Activated CD4-positive, alpha-beta T cell treated with anti-CD3 and anti-CD28 coated beads, Interleukin-2, amount 50 U/mL, for 1 hour (primary cell): ENCODE results near the gene UST.
"Not testable (repeated sequence)": the region's sequence is repeated elsewhere in the genome, so short reads cannot be mapped to it uniquely, and the experiment has no call there.

Experiments used
- DNase-seq: peaks from one replicate; pipeline ENCODE4 v3.0.0-alpha.2; 2020

The UST gene

DNA sequence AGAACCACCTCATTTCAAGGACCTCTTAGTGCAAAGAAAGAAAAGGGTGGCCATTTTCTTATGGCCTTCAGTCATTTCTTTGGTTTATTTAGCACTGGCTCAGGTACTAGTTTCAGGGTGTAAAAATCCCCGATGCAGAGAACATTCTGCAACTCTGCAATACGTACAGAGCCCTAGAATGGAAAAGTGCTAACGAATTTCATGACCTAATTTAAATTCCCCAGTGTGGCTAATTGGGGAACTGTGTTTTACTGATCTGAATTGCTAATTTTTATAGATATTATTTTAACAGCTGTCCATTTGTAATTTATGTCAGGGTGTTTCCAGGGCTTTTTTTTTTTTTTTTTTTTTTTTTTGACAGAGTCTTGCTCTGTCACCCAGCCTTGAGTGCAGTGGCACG is 160.7 kb downstream of the UST start:
- no peak for DNase-seq

GRCh38 chr6:148912252-148912651 is 165.4 kb downstream of the UST start:
- no peak for DNase-seq

- no peak for DNase-seq
Measured at GRCh38 chr6:148915810-148916209, 169.0 kb downstream of the UST start.

DNA sequence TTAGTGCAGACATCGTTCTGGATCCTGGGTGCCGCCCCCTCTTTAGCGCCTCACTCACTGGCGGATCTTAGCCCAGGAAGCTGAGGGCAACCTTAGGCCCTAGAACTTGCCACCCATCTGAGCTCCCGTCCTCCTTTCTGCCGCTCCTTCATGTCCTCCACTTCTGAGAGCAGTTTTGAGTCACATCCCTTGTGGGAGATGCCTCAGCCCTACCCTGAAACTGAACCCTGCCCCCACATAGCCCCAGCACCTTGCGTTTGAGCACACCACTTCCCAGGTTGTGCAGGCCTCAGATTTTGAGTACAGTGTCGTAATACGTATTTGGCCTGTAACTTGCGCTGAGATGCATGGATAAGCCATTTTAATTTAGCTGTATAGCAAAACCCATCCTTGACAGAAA is 169.7 kb downstream of the UST start:
- not testable (repeated sequence) for DNase-seq

DNA sequence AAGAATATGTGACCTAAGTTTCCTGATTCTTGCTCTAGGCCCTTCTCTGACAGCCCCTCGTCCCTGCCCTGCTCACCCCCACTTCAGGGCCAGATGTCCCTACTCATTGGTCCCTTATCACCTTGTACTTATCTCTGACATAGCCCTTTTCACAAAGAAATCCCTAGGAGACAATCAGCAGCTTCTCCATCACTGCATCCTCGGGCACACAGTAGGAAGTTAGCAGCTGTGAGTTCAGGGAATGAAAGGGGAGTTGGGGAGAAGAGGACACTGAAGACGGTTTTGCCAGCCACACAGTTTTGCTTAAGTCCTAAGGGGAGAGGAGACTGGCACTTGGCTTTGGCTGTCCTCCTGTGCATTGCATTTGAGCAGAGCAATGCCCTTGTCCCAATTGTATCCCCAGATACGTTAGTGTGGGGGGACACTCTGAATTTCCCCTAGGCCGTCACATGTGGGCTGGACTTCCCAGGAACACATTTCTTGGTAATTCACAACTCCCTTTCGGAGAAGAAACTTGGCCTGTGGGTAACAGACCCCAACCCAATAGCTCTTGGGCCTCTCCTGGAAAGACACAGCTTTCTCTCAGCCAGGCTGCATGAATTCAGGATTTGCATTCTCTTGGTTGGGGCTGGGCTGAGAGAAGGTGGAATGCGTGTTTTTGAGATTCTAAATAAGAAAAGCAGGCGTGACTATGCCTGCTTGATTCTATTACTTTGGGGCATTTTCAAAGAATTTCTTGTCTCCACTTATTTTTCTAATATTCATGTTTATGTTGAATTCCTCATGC is 177.6 kb downstream of the UST start:
- DNase-seq: no peak

GRCh38 chr6:148925701-148926100 is 178.9 kb downstream of the UST start:
- DNase-seq: no peak

DNA sequence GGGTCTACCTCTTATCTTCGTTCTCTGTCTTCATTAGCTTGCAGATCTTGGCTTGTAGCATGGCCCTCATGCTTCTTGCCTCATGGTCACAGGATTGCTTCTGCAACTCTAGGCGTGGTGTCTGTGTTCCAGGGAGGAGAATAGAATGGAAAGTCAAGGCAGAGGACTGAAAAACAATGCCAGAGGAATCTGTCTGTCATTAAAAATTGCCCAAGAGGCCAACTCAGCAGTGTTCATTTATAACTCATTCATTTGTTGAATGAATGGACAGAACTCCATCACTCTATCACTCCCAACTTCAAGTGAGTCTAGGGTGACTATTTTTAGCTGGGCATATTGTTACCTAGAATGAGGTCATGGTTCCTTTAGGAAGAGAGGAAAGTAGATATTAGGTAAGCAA is 179.6 kb downstream of the UST start:
- DNase-seq: no peak

DNA sequence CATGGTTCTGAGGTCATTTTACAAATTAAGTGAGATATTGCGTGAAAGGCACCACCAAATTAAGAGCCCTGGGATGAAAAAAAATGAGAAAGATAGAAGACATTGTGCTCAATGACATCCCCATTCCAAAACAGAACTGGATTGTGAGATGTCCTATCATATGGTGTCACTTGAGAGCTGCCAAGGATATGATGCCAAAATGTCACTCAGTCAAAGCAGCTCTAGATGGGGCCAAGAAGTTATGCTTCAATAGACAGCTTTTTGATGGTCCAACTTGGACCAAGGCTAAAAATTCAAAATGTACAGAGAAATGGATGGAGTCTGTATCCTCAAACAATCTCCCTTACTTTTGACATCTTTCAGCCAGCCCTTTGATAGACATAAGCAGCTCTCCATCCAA is 180.8 kb downstream of the UST start:
- no peak for DNase-seq

DNA sequence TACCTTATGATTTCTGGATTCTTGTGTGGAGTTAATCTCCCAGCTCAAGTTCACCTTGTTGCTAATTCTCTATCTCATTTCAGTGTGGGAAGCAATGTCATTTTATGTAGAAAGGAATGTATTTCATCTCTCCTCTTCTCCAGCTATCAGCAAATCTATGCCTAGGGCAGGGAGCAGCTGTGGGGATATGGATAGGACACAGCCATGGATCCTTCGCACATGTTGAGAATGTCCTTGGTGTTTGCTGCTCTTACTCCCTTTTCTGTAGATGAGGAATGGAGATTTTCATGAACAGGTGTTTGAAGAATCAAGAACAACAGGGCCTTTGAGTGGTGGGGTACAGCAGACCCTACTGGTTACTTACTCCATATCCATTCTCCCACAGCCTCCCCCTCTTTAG is 182.0 kb downstream of the UST start:
- DNase-seq: no peak

- DNase-seq: no peak
Measured at GRCh38 chr6:148932208-148932607, 185.4 kb downstream of the UST start.

GRCh38 chr6:148932731-148933130 is 185.9 kb downstream of the UST start:
- DNase-seq: no peak

DNA sequence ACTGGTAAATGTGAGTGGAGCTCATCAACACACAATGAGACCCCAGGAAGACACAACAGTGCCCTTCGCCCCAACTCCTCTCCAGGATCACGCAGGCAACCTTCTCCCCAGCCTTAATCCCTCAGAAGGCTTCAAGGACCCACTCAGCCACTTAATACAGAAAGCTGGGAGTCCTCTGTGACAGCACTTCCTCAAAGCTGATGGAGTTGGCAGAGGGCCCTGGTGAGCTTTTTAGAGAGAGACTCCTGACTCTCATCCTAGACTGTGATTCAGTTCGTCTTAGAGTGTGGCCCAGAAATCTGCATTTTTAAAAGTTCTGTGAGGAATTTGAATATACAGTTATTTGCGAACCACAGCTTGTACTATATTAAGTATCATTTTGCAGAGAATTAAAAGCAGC is 187.7 kb downstream of the UST start:
- no peak for DNase-seq

DNA sequence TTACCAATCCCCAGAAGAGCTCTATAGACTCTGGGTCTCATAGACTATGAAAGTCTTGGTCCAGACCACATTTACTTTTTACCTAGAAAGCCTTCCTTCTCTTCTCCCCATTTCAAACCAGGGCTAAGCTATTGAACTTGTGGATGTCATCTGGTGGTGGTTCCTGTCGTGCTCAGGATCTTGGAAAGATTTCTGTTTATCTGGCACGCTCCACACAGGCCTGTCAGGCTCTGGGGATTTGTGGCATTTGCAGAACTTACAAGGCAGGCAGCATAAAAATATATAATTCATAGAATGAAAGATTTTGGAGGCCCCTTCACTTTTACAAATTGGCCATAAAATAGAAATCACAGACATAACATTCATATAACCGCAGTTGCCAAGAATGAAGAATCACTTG is 188.1 kb downstream of the UST start:
- DNase-seq: no peak

DNA sequence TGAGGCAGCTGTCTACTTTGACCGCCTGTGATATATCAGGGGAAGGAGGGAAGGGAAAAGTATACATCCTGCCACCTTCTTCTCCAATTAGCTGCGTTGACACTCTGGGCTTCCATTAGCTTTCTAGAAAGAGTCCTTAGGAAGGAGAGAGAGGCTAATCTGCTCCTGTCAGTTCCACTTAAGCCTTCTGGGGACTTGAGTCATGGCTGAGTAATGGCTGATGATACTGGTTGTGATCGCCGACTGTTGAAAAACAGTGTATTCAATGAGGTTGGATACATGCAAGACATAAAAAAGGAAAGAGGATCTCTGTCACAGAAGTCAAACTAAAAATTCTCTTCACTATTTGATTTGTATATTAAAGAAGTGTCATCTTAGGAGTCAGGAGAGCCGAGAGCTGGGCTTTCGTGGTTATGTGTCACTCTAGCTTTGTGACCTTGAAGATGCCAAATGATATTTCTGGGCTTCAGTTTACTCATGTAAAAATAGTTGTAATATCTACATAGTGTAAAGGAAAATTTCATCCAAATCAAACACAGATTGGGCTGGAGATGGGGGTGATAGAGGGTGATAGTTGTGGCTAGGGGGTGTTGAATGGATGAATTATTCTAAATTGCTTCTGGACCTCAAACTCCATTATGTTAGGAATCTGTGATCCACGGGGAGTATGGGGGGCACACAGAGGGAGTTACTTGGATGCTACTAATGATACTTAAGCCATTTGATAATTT is 189.0 kb downstream of the UST start:
- no peak for DNase-seq

DNA sequence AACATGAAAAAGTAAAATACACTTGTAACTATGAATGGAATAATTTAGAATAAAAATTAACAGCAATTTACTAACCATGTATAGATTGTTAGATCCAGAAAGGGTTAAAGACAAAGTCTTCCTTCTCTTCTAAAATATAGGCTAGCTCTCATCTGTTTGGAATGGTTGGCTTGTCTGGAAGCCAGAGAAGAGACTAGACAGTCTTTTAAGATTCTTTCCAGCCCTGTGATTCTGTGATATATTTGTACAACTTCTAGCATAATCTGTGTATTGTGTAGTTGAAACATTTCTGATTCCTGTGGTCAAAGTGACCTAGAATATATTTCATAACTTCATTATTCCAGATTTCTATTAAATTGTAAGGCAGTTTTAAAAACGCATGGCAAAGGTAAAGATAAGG is 196.6 kb downstream of the UST start:
- no peak for DNase-seq

- DNase-seq: no peak
Measured at GRCh38 chr6:148944608-148945007, 197.8 kb downstream of the UST start.

DNA sequence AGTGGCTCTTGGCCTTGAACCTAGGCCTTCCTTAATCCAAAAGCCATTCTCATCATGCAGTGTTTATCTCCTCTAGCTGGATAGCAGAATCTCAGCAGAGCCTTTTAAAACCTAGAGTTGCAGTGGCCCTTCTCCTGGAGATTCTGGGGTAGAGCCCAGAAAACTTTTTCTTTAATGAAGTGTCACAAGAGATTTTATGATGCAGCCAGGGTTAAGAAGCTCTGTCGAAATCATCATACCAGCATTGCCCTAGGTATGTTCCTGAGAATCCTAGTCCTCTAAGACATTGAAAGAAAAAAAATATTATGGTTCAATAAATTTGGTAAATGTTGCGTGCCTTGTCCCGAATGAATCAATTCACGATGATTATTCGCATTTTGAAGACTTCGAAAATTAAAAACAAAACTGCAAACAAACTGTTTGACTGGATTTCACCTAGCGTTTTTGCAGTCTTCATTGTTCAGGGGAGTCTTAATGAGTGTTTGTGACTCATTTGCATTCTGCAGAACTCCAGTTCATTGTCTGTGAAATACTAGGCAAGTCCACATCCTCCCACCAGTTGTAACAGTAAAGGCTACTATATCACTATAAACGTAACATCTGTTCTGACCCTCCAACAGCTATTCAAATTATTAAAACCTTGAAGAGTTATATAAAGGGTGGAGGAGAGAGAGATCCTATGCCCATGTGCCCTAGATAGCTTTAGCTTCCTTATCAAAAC is 198.6 kb downstream of the UST start:
- DNase-seq: no peak

DNA sequence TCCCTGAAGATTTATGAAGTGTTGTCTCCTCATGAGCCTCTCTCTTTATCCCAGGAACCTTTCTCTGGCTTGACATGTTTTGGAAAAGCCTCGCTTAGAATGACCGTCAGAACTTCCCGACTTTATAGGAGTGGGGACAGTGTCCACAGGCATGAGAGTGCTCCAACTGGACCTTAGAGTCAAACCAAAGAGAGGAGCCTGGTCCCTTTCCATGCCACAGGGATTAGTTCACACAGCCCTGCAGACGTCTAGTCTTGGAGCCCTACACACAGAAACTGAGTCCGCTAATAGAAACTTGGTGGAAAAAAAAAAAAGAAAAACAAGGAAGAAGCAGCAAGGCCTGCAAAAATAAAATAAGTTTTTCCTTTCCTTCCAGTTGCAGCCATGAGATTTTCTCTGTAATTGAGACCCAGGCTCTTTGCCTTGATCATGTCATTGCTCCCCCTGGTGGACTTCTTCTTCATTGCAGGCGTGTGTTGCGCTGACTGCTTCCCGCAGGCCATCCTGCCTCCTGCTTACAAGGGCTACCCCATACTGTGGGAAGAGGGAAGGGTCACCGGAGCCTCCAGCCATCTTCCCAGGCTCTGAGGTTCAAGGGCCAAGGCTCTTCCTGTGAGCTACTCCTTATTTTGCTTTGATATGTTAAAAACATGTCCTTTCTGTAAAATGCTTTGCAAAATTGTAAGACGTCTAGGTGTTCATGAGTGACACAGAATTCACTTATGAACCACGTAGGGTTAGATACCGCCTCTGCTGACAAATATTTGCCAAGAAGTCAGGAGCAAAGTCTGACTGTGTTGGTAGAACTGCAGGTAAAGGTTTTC is 201.0 kb downstream of the UST start:
- peak; percentile 76 for DNase-seq

DNA sequence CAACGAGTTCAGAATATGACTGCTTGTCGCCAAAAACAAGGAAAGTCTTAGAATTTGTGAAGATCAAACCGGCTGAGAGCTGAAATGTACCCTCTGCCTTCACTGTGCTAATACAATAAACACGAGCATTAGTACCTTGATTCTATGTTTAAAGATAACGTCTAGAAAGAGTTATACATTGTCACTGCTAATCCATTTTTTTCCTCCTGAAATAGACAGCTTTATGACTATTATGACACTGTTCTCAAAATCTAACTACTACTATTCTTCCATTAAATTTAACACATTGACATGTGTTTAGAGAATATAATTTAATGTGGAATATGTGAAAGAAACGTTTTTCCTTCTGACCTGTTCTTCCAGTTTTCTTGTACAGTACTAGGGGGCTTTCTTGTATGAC is 204.8 kb downstream of the UST start:
- DNase-seq: no peak

DNA sequence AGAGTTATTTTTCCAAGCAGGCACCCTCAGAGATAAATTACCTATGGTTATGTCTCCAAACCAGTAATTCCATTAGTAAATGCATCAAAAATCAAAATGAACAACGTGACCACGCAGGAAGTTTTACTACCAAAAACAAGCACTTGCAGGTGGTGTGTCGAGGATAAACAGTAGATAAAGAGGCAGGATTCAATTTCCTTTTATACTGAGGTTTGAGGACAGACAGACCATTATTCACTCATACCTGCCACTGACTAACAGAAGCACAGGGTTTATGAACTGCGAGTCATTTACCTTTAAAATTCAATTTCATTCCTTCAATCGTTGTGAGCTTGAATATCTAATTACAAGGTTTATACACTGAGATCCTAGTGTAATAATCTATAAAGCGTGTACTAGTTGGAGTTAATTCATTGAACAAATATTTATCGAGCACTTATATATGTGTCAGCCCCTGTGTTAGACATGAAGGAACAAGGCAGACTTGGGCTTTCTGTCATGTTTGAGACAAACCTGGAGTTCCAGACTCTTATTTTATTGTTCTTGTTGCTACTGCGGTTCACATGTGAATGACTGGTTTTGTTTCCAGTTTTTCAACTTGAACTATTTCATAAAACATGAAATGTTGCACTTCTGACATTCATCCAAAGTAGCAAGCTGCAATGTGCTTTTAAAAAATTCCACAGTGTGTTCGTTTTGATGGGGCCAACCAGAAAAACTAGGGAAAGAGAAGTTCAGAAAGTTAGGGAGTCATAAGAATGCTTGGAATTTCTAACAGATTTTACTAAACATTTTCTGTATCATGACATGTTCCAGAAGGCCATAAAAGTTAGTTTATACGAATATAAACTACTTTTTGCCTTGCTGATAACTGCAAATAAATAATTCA is 205.6 kb downstream of the UST start:
- no peak for DNase-seq

DNA sequence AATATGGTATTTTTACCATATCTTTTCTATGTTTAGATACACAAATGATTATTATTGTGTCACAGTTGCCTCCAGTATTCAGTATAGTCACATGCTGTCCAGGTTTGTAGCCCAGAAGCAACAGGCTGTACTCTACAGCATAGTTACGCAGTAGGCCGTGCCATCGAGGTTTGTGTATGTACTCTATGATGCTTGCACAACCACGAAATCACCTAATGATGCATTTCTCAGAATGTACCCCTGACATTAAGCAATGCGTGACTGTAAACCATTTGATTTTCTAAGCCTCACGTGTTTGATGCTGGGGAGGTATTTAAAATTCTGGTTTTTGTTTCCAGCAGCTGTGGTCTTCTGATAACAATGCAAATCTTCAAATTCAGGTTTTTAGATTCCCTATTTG is 207.6 kb downstream of the UST start:
- DNase-seq: no peak

DNA sequence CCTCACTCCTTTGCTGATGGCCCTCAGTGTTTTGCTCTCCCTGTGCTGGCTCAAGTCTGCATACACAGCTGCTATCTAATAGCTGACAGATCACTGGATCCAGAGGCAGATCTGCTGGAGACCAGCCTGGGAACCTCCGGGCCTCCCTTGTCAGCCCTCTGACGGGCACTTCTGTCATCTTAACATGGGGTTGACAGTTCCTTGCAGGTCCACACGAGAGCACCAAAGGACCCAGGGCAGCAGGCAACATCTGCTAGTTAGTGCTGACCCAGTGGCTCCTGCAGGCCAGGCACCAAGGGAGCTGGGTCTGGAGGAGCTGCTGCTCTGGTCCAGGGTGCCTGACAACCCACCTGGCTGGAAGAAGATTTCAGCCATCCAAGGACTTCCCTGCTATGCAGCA is 208.1 kb downstream of the UST start:
- DNase-seq: no peak
